ENCODE data around the gene SLC36A2.
"Not testable (repeated sequence)": the region's sequence is repeated elsewhere in the genome, so short reads cannot be mapped to it uniquely, and the experiment has no call there.

The SLC36A2 gene

GRCh38 chr5:151347369-151347768 lies at the start of gene SLC36A2:
SLC36A2 (minus strand) TSS chr5:151347559; CDS start chr5:151347460, 99 bp downstream.
- DNase-seq = no peak

- no peak for DNase-seq
Observed at GRCh38 chr5:151388960-151389359, 41.6 kb upstream of the SLC36A2 start.

- no peak for DNase-seq
Observed at GRCh38 chr5:151384106-151384505, 36.7 kb upstream of the SLC36A2 start.

- no peak for DNase-seq
Observed at GRCh38 chr5:151383011-151383410, 35.7 kb upstream of the SLC36A2 start.

GRCh38 chr5:151382576-151382975 lies 35.2 kb upstream of the SLC36A2 start:
- DNase-seq = no peak

- DNase-seq = no peak
Observed at GRCh38 chr5:151381899-151382298, 34.5 kb upstream of the SLC36A2 start.

GRCh38 chr5:151378616-151379015 lies 31.3 kb upstream of the SLC36A2 start:
- DNase-seq = no peak

- no peak for DNase-seq
Observed at GRCh38 chr5:151374539-151374938, 27.2 kb upstream of the SLC36A2 start.

- DNase-seq = not testable (repeated sequence)
Observed at GRCh38 chr5:151367038-151367437, 19.7 kb upstream of the SLC36A2 start.

GRCh38 chr5:151363673-151364072 lies 16.3 kb upstream of the SLC36A2 start:
- DNase-seq = no peak

GRCh38 chr5:151362970-151363369 lies 15.6 kb upstream of the SLC36A2 start:
- no peak for DNase-seq

- DNase-seq = no peak
Observed at GRCh38 chr5:151359391-151359790, 12.0 kb upstream of the SLC36A2 start.

GRCh38 chr5:151357792-151358191 lies 10.4 kb upstream of the SLC36A2 start:
- DNase-seq = no peak

GRCh38 chr5:151357097-151357496 lies 9.7 kb upstream of the SLC36A2 start:
- no peak for DNase-seq

- DNase-seq = no peak
Observed at GRCh38 chr5:151351671-151352070, 4.3 kb upstream of the SLC36A2 start.

- DNase-seq = no peak
Observed at GRCh38 chr5:151348789-151349188, 1.4 kb upstream of the SLC36A2 start.

GRCh38 chr5:151345808-151346478 lies 1.4 kb downstream of the SLC36A2 start:
- DNase-seq = no peak

- DNase-seq = no peak
Observed at GRCh38 chr5:151345187-151345807, 2.1 kb downstream of the SLC36A2 start.

GRCh38 chr5:151344088-151344487 lies 3.3 kb downstream of the SLC36A2 start:
- no peak for DNase-seq

GRCh38 chr5:151340004-151340403 lies 7.4 kb downstream of the SLC36A2 start:
- DNase-seq = no peak

GRCh38 chr5:151338734-151339133 lies 8.6 kb downstream of the SLC36A2 start:
- no peak for DNase-seq

- no peak for DNase-seq
Observed at GRCh38 chr5:151332857-151333256, 14.5 kb downstream of the SLC36A2 start.

- DNase-seq = no peak
Observed at GRCh38 chr5:151328734-151329133, 18.6 kb downstream of the SLC36A2 start.

GRCh38 chr5:151327585-151327984 lies 19.8 kb downstream of the SLC36A2 start:
- no peak for DNase-seq

GRCh38 chr5:151326266-151326665 lies 21.1 kb downstream of the SLC36A2 start:
- no peak for DNase-seq
